Upper lobe of right lung (tissue), 1 donor: ENCODE results near the gene TYW5. TPM values are rescaled to one million over a fixed set of nuclear protein-coding genes. Genes with fewer than 3 reads are reported as not detected.

ENCODE experiments used
- ATAC-seq: fragments of 200-7000 bp; cut with Tn5 transposase; one replicate; pipeline ENCODE4 v1.9.1; 2020; ENCODE audit warnings: mild to moderate bottlenecking, moderate library complexity
- DNase-seq: peaks from one replicate; pipeline ENCODE4 v3.0.0-alpha.2; 2020
- H3K27ac ChIP-seq: fragments of 200-600 bp; one replicate; pipeline ENCODE4 v1.8.0; 2022
- H3K27me3 ChIP-seq: fragments of 200-600 bp; one replicate; pipeline ENCODE4 v1.8.0; 2022; ENCODE audit warnings: mild to moderate bottlenecking
- H3K36me3 ChIP-seq: fragments of 200-600 bp; one replicate; pipeline ENCODE4 v1.8.0; 2022
- H3K4me1 ChIP-seq: fragments of 200-600 bp; one replicate; pipeline ENCODE4 v1.8.0; 2022
- H3K4me3 ChIP-seq: fragments of 200-600 bp; one replicate; pipeline ENCODE4 v1.8.0; 2022; ENCODE audit warnings: mild to moderate bottlenecking
- H3K9me3 ChIP-seq: fragments of 200-600 bp; one replicate; pipeline ENCODE4 v1.8.0; 2022
- intact Hi-C: fragments of 100-400 bp; cut with DNase I; formaldehyde crosslinking; loops from one replicate; pipeline ENCODE4 v1.11.0; 2022
- total RNA-seq: library from RNA; stranded (reverse); fragmentation: NEBNext Ultra II Directional; extraction: Animal tissue kit (Norgen Biotek cat#: 25700); gene quantifications from one replicate; pipeline ENCODE4 v1.2.1, GENCODE V29; 2021
- TF ChIP-seq, protein P1 (sequence below): fragments of 200-600 bp; IDR thresholded peaks from one replicate; pipeline ENCODE4 v1.8.0; 2022; ENCODE audit warnings: antibody characterized with exemption
- donor health status: DM: no; HTN: yes; CAD: no; lungs with severe emphysema.

The TYW5 gene
- total RNA-seq, 1 donor from 2014 or later: 7.5 TPM

GRCh38 chr2:199946196-199946595, 9.1 kb downstream of the TYW5 start:
- TF ChIP-seq, protein P1, sequence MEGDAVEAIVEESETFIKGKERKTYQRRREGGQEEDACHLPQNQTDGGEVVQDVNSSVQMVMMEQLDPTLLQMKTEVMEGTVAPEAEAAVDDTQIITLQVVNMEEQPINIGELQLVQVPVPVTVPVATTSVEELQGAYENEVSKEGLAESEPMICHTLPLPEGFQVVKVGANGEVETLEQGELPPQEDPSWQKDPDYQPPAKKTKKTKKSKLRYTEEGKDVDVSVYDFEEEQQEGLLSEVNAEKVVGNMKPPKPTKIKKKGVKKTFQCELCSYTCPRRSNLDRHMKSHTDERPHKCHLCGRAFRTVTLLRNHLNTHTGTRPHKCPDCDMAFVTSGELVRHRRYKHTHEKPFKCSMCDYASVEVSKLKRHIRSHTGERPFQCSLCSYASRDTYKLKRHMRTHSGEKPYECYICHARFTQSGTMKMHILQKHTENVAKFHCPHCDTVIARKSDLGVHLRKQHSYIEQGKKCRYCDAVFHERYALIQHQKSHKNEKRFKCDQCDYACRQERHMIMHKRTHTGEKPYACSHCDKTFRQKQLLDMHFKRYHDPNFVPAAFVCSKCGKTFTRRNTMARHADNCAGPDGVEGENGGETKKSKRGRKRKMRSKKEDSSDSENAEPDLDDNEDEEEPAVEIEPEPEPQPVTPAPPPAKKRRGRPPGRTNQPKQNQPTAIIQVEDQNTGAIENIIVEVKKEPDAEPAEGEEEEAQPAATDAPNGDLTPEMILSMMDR: no peak
- H3K27ac ChIP-seq: no peak overlapping the region
- no peaks in the 10 kb centered on the region for H3K27me3 ChIP-seq
- intact Hi-C loops: no loop called here
- DNase-seq (no peak), ATAC-seq (no peak)
- peaks cover 81% of the 10 kb centered on the region for H3K36me3 ChIP-seq
- H3K9me3 ChIP-seq: no peaks in the 10 kb centered on the region
- no peak overlapping the region for H3K4me3 ChIP-seq
- no peaks in the 10 kb centered on the region for H3K4me1 ChIP-seq

DNA sequence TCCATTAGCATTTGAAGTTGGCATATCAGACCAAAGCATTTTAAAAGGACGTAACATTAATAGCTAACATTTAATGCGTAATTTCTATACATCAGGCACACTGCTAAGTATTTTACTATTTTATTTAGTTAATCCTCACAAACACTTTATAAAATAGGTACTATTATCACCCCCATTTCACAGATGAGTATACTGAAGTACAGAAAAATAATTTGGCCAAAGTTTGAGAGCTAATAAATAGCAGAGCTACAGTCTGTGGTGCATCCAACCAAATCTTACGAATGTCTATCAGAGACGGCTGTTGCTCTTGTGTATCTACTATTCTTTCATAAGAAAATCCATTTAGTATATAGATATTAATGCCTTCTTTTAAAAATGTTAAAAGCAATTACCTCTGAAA, 11.9 kb downstream of the TYW5 start:
- TF ChIP-seq, protein P1: no peak
- H3K4me3 ChIP-seq: no peak overlapping the region
- H3K9me3 ChIP-seq: no peaks in the 10 kb centered on the region
- no peaks in the 10 kb centered on the region for H3K27me3 ChIP-seq
- ATAC-seq: no peak
- H3K36me3 ChIP-seq: peaks cover 77% of the 10 kb centered on the region
- intact Hi-C loops: no loop called here
- no peak overlapping the region for H3K27ac ChIP-seq
- H3K4me1 ChIP-seq: no peaks in the 10 kb centered on the region
- DNase-seq: no peak

DNA sequence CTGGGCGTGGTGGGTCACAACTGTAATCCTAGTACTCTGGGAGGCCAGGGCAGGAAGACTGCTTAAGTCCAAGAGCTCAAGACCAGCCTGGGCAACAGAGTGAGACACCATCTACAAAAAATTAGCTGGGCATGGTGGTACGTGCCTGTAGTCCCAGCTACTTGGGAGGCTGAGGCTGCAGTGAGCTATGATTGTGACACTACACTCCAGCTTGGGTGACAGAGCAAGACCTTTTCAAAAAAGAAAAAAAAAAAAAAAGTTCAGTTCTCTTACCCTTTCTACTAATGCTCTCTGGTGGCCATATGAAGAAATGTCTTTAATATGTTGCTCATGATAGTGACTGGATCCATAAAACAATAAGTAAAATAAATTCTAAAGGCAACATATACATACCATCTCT, 14.9 kb downstream of the TYW5 start:
- no peak for ATAC-seq
- H3K36me3 ChIP-seq: peaks cover 74% of the 10 kb centered on the region

GRCh38 chr2:199936554-199936953, 18.7 kb downstream of the TYW5 start:
- intact Hi-C loops: no loop called here
- Histone ChIP-seq H3K9me3 (no peaks in the 10 kb centered on the region), H3K4me3 (no peak overlapping the region), H3K4me1 (no peaks in the 10 kb centered on the region), H3K36me3 (peaks cover 67% of the 10 kb centered on the region), H3K27ac (no peak overlapping the region), H3K27me3 (no peaks in the 10 kb centered on the region)
- DNase-seq (no peak), ATAC-seq (no peak)
- TF ChIP-seq, protein P1: no peak

More for the DNA sequence above, 14.9 kb downstream of the TYW5 start:
- no peak overlapping the region for H3K4me3 ChIP-seq
- no peaks in the 10 kb centered on the region for H3K9me3 ChIP-seq
- DNase-seq: no peak
- H3K4me1 ChIP-seq: no peaks in the 10 kb centered on the region
- intact Hi-C loops: no loop called here
- H3K27me3 ChIP-seq: no peaks in the 10 kb centered on the region
- TF ChIP-seq, protein P1: no peak
- no peak overlapping the region for H3K27ac ChIP-seq

DNA sequence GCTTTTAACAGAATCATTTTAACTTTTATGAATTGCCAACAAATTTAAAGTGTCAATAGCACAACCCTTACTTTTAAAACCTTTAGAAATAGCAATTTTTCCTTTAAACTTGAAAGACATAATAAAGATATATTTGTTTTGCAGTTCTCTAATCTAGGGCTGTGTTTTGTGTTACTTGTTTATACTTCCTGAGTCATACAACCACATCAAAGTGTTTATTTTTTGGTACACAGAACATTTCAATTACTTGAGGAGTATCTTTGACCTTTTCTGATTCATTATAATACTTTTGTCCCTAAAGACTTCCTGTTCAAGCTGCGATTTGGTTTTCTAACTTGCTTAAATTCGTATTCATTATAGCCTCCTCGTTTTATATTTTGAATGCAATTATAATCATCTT, 21.8 kb downstream of the TYW5 start:
- H3K4me3 ChIP-seq: no peak overlapping the region
- no peak for DNase-seq
- TF ChIP-seq, protein P1: no peak

GRCh38 chr2:199932312-199932855, 22.9 kb downstream of the TYW5 start:
- no peak overlapping the region for H3K4me3 ChIP-seq
- no peaks in the 10 kb centered on the region for H3K27me3 ChIP-seq
- H3K9me3 ChIP-seq: no peaks in the 10 kb centered on the region
- intact Hi-C loops: no loop called here
- H3K4me1 ChIP-seq: no peaks in the 10 kb centered on the region
- ATAC-seq (no peak), DNase-seq (no peak)
- H3K27ac ChIP-seq: no peak overlapping the region
- H3K36me3 ChIP-seq: peaks cover 47% of the 10 kb centered on the region
- TF ChIP-seq, protein P1: no peak

More for the DNA sequence above, 21.8 kb downstream of the TYW5 start:
- Histone ChIP-seq H3K9me3 (no peaks in the 10 kb centered on the region), H3K27me3 (no peaks in the 10 kb centered on the region), H3K36me3 (peaks cover 56% of the 10 kb centered on the region), H3K27ac (no peak overlapping the region), H3K4me1 (no peaks in the 10 kb centered on the region)
- ATAC-seq: no peak
- intact Hi-C loops: no loop called here
